GM15510 (cell line): Measurements from ENCODE around the gene ENGASE.

ENCODE experiments used
- POLR2A ChIP-seq: IDR thresholded peaks from 3 replicates; pipeline ENCODE4 v1.6.1; 2011; ENCODE audit warnings: borderline replicate concordance; ENCODE audit not compliant: insufficient read length; ENCODE audit errors: extremely low read depth

ENGASE gene

GRCh38 chr17:79087428-79088143, 13.0 kb downstream of the ENGASE start:
- no peak for TF ChIP-seq POLR2A

GRCh38 chr17:79088247-79088996, 13.8 kb downstream of the ENGASE start:
- no peak for TF ChIP-seq POLR2A

GRCh38 chr17:79088997-79089328, 14.3 kb downstream of the ENGASE start:
- TF ChIP-seq POLR2A, result no peak

- no peak for TF ChIP-seq POLR2A
Measured at GRCh38 chr17:79089720-79090442, 15.3 kb downstream of the ENGASE start.

GRCh38 chr17:79090443-79091225, 16.0 kb downstream of the ENGASE start:
- TF ChIP-seq POLR2A, result no peak

GRCh38 chr17:79091226-79091670, 16.6 kb downstream of the ENGASE start:
- TF ChIP-seq POLR2A, result no peak

GRCh38 chr17:79092567-79092966, 17.9 kb downstream of the ENGASE start:
- no peak for TF ChIP-seq POLR2A

- TF ChIP-seq POLR2A, result no peak
Measured at GRCh38 chr17:79093270-79093669, 18.6 kb downstream of the ENGASE start.

- no peak for TF ChIP-seq POLR2A
Measured at GRCh38 chr17:79094261-79094660, 19.6 kb downstream of the ENGASE start.

- no peak for TF ChIP-seq POLR2A
Measured at GRCh38 chr17:79095345-79096055, 20.9 kb downstream of the ENGASE start.

- TF ChIP-seq POLR2A, result no peak
Measured at GRCh38 chr17:79096477-79096876, 21.9 kb downstream of the ENGASE start.

GRCh38 chr17:79097226-79098055, 22.8 kb downstream of the ENGASE start:
- no peak for TF ChIP-seq POLR2A

- no peak for TF ChIP-seq POLR2A
Measured at GRCh38 chr17:79098282-79098867, 23.8 kb downstream of the ENGASE start.
